GM12892 (cell line): ENCODE data around the gene KCTD12.

ENCODE experiments used
- POLR2A ChIP-seq: IDR thresholded peaks from 2 replicates; pipeline ENCODE4 v1.6.1; 2011; ENCODE audit warnings: low read depth, low read length, control low read depth
- POLR2AphosphoS5 ChIP-seq: IDR thresholded peaks from 2 replicates; pipeline ENCODE4 v1.6.1; 2011; ENCODE audit warnings: low read depth, low read length, control low read depth

- TF ChIP-seq POLR2A (no peak), POLR2AphosphoS5 (no peak)
Observed at GRCh38 chr13:76917095-76917494, 30.9 kb upstream of the KCTD12 start.
